Stimulated activated CD8-positive, alpha-beta memory T cell treated with anti-CD3 and anti-CD28 coated beads, Interleukin-15, amount 100 ng/mL, for 24 hours (primary cell): ENCODE measurements around the gene TAL1.

Experiments used
- DNase-seq: peaks from one replicate; pipeline ENCODE4 v3.0.0-alpha.2; 2020; ENCODE audit warnings: low read depth

The TAL1 gene

DNA sequence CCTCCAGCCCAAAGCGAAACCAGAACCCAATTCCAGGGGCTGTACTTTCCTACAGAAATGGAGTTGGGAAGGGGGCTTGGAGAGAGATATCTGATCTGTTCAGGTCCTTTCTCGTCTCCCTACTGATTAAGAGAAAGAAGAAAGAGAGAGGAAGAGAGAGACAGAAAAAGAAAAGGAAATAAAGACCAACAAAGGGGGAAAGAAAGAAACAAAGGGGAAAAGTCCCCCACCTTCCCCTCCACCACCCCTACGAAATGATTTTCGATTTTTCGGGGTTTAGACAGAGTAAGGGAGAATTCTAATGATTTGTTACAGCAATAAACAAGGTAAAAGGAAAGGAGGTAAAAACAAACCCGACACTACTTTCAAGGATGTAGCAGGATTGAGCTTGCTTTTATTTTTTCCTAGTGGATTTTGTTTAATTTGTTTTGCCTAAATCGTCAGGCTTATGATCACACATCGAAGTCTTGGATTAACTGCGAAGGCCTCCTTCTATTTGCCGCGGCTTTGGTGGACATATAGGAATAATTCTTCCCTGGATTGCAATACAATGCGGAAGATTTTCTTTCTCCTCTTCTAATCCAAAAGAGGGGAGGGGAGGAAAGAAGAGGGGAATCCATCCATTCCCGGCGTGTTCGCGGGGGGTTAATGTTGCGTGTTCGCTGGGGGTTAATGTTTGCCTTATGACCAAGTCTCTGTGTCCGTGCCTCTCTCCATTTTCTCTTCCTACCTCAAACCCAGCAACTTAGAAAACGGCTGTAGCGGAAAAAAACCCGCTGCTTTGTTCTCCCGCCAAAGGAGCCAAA, 1.9 kb downstream of the TAL1 start:
- no peak for DNase-seq

DNA sequence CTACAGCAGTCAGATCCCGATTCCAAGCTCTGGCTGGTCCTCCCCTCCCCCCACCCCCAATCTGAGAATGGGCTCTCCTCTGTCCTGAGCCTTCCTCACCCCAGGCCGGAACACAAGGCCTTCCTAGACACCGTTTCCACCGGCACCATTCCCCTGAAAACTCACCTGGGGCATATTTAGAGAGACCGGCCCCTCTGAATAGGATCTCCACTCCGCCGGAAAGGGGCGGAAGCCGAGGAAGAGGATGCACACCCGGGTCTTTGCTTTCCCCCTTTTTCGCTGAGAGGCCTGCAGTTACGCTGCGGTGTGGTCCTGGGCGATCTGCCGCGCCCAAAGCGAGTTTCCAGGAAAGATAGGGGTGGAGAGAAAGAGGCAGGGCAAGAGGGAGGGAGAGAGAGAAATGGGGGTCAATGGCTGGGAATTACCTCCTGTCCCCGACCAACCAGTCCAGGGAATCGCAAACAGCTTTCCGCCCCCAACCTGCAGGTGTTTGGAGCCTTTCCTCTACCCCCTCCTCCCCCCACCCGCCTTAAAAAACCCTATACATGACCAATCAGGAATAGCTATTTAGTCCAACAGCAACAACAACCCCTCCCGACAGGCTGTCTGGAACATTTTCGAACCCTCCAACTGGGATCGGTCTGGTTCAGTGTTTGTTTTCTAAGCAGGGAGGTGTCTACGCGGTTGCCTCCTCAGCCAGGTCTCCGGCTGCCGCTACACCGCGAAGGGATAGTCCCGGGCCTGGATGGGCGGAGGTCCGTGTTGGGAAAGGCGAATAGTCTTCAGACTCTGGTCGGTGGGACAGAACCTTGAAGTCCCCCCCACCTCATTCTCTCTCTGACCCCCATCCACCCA, 2.8 kb downstream of the TAL1 start:
- no peak for DNase-seq

DNA sequence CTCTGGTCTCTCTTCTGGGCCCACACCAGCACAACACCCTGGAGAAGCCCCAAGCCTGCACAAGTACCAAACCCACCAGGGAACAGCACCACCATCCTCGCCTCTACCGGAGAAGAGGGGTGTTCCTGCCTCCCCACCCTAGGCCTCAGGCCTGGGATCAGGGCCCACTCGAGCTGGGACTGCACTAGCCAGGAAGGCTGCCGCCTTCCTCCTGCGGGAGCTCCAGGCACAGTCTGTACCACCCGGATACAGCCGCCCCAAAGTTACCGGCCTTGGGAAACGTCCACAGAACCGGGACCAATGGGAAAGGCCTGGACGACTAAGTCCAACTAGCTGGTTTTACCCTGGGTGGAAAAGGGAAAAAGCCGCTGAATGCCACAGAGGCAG, 3.4 kb downstream of the TAL1 start:
- DNase-seq = no peak

DNA sequence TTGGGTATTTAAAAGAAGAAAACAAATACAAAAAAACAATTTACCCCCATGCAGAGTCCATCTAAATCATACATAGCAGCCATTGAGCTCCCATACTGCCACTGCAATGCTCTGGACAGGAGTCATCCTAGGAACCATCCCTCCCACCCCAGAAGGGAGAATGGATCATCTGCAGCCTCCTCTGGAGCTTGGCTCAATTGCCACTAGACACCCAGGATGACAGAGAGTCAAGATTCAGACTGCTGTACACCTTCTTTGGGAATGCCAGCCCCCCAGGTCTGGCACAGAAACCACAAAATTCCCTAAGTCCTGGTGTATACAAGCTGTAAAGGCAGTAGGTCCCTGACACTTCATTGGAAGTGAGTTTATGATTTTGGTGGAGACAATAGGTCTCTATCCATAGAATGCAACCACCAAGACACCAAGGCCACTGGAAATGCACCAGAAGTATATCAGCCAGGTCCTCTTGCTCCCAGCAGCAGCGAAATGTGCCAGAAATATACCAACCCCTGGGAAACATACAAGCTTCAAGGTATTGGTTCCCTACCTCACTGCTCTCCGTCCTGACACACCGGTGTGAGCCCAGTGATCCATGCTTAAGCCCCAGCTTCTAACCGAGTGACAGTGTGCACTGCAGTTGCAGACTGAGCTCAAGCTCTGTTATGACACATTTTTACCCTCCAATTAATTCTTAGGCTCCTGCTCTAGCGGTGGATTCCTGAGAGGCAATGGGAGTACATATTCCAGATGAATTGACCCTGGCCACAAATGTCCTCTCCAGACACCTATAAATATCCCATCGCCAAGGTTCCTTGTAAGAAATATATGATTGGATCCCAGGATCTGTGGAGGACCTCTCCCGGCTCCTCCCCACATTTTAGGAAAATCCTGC, 4.4 kb downstream of the TAL1 start:
- no peak for DNase-seq

DNA sequence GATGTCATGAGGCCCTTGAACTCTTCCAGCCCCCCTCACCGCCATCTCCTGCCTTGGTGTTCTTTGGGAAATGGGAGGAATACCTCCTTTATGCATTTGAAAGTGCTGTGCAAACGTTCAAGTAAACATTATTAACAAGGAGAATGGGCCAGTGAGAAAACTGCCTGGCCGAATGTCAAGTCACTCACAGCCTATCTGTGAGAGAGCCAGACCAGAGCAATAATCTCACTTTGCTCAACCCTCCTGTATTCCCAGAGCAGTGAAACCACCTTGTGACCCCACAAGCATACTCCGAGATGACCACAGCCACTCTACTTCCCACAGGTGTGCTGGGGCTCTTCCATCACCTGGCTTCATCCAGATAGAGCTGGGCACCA, 5.2 kb downstream of the TAL1 start:
- no peak for DNase-seq

DNA sequence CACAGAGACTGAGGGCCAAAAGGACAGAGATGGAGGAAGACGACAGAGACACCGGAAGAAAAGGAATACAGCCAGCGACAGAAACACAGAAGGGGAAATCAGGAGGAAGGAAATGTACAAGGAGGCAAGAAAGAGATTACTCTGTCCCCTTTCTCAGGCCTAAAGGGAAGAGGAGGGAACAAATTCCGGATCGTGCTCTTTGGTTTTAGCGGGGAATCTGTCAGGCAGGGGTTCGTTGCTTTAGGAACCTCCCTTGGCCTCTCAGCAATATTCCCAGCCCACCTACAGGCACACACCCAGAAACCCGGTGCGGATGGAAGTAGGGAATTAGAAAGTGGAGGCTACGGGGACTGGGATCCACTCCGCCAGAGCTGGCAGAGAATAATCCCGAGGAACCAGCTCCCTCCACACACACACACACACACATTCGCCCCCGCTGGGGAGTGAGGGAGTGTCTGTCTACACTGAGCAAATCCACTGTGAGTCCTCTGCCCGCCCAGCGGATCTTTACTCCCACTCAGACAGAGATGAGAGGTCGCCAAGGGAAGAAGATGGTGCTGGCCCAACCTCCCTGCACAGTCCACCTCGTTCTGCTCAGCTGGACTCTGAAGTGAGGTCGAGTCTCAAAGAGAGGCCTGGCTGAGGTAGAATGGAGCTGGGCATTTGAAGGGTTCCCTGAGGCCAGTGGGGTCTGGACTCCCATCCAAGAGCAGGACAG, 5.7 kb downstream of the TAL1 start:
- DNase-seq = no peak

DNA sequence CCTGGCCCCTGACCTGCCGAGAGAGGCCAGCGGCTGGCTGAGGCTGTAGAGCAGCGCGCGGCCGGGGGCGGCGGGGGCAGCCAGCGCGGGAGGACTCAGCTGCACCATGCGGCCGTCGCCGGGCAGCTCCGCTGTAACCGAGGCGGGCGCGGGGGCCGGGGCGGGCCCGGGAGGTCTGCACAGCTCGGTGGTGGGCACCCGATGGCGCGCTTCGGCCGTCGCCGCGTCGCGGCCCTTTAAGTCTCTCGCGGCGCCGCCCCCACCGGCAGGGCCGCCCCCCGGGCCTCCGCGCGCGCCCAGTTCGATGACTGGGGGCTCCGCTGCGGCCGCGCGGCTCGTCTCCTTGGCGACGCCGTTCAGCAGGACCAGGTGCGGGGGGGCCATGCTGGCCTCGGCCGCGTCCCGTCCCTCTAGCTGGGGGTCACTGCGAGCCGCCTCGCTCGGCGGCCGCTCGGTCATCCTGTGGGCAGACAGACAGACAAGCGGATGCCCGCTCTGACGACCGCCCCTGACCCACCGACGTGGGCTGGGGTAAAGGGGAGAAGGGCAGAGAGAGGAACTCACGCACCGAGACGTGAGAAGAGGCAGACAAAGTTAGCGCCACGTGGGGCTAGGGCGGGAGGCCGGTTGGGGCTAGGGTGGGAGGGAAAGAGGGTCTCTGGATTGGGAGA, 6.5 kb downstream of the TAL1 start:
- no peak for DNase-seq

DNA sequence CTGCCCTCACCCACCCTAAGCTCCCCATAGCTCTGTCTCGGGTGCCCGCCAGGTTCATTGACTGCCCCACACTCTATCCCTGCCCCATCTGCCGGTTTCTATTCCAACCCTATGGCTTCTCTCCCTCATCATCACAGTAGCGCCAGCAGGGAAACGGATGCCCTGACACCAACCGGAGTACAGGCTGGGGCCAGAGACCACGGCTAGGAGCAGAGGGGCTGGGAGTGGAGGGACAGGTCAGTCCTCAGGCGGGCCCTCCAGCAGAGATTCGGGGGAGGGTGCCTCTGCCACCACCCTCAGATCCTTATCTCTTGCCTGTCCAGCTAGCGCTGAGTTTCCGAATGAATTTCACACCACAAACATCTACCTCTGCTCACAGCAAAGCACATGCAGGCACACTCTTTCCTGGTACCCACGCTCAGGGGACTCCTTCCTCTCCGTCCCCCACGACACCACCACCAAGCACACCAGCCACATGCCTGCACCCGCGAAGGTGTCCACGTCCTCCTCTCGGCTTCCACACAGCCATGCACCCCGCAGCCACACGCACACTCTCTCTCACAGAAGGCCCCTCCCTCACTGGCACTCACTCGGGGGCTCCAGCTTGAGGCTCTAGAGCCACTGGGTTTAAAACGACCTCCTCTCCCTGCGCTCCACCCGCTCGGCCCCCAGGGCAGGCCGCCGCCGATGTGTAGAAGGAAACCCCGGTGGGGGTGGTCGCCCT, 7.2 kb downstream of the TAL1 start:
- DNase-seq = no peak

DNA sequence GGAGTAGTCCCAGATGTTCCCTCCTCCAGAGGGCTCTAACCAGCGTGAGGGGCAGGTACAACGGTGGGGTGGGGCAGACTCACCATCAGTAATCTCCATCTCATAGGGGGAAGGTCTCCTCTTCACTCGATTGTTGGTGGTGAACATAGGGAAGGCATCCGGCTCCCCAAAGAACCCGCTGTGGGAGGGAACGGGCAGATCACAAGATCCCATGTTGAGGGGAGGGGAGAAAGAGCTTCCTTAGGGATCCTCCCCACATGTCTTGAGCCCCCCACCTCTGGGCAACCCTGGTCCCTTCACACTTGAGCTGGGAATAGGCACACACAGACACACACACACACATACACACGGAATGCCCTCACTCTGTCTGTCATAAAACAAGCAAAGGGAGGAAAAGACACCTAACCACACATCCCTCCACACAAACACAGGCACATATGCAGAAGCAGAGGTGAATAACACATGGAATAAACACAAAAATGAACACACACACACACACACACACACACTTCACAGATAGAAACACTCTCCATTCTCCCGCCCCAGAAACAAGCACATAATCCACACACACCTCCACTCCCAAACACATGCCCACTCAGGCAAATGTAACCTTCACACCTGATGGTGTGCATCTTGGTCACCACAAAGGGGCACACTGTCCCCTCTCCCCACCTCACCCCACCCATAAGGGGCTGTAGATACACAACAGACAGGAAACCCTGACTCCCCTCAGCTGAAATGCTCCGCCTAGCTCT, 7.9 kb downstream of the TAL1 start:
- no peak for DNase-seq

DNA sequence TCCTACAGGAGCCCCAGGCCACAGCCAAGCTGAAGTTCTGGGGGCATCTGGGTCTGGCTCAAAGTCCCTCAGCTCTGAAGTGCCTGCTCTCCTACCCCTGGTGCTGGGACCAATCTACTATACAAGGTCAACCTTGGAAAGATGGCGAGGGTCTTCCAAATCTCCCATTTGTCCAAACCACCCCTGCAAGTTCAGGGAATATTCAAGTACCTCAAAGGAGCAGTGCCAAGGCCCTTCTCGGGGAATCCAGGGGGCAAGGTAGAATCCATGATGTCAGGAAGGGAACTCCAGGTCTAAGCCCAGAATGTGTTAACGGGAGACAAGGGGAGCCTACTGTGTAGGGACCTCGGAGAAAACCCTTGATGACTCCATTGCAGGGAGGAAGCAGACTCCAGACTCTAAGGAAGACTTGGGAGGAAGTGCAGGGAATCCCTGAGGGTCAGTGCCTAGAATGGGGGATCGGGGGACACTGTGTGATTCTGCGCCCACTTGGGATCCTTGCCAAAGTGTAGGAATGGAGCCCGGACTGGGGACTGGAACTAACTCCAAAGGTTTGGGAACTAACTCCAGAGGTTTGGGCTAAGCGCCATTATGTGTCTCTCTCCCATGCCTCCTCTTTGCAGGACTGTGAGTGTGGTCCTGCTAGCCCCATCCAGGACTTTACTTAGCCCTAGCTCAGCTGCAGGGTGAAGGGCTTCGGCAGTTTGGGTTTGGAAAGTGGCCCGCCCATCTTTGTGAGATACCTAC, 8.7 kb downstream of the TAL1 start:
- DNase-seq = no peak

DNA sequence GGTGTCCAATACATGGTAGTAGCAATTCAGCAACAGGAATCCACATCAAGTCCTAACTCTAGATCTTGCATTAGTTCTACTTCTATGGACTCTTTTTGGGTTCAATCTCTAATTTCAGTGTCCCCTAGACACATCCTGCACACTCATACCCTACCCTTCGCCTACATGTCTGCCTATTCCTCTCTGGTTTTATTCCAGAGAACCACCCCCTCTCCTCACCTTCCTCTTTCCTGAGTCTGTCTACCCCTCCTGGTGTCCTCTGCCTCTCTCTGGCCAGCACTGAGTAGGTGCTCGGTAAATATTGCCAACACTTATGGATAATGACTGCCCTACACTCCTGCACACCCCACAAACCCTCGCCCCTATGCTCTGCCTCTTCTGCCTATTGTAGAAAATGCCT, 9.5 kb downstream of the TAL1 start:
- DNase-seq = no peak

DNA sequence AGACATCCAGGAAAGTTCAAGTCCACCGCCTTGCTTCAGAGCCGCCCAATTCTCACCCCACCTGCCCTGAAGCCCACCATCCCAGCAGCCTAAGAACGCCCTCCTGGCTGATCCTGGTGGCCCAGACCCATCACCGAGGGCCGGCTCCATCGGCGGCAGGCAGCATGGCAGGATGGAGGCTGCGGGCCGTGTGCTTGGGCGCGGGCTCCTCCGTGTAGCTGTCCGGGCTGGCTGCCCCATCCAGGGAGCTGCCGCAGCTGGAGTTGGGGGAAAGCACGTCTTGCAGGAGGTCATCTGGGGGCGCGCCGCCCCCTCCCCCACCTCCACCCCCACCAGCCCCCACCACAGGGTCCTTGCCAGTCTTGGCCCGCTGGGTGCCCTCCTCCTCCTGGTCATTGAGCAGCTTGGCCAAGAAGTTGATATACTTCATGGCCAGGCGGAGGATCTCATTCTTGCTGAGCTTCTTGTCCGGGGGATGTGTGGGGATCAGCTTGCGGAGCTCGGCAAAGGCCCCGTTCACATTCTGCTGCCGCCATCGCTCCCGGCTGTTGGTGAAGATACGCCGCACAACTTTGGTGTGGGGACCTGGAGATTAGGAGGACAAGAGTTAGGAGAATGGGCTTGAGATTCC, 12.3 kb downstream of the TAL1 start:
- DNase-seq = no peak

DNA sequence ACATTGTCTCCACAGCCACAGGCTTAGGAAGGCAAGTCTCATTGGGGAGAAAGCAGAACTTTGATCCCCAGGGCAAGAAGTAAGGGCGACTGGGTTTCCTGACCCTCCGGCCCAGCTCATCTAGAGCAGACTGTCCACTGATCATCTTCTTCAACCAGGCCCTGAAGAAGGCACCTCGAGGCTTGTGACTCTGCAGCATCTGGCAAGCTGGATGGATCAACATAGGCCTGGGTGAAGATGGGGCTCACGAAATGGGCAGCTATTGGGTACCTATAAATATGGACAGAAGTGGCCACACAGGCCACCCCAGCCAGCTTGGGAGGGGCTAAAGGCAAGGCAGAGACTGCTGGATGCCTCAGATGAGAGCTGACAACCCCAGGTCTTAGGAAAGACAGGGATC, 13.0 kb downstream of the TAL1 start:
- no peak for DNase-seq

DNA sequence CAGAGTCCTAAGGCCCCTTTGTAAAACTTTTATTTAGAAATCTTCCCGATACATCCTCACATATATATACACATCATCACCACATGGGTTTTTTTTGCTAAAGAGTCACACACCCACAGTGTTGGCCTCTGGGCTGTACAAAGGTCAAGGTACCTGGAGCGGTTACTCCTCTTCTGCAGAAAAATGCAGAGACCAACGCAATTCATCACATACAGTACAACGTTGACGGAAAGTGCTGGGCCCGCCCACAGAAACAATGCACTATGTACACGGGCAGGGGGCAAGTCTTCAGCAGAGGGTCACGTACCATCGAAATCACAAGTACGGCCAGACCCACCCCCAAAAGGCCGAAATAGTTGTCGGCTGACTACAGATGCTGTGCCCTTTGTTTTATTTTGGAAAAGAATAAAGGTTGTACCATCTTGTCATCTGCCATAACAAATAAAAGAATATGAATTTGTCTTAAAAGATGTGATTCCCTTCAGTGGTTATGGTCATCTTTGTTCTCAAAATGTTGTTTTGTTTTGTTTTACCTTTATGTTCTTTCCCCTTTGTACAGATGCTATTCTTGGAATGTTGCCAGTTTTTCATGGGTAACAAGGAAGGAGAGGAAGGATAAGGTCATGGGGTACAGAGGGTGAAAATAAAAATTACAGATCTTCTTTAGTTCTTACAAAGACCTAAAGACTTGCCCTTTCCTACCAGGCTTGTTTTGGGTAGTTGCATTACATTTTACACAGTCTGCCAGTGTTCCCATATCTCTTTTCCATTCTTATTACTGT, 15.6 kb downstream of the TAL1 start:
- DNase-seq = no peak

DNA sequence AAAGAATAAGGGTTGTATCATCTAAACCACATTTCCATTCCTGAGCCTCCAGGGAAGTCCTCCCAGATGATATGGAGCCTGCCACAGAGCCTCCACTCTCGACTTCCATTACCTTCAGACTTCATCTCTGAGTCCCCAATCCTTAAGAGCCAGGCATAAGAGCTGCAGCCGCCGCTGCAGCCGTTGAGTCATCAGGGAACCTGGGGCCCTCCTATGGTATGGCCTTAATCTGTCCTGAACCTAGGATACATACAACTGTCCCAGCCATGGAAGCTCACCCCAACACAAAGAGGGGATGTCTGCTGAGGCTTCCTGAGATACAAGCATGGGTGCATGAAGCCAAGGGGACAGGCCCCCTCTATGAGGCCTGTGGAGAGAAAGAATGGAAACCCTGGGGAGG, 16.3 kb downstream of the TAL1 start:
- DNase-seq = no peak

DNA sequence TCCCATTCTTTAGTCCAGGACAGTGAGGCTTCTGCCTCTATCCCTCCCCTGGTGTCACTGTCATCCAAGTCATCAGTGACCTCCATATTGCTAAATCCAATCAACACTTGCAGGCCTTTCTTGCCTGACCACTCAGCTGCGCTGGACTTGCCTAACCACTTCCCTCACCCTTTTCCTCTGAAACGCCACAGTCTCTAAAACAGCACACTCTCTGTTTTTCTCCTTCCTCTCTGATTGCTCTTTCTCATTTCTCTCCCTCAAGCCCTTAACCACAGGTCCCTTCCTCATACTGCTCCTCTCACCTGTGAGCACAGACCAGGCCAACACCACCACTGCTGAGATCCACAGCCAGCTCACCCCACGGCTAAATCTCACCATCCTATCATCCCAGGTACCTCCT, 17.5 kb downstream of the TAL1 start:
- DNase-seq = no peak

DNA sequence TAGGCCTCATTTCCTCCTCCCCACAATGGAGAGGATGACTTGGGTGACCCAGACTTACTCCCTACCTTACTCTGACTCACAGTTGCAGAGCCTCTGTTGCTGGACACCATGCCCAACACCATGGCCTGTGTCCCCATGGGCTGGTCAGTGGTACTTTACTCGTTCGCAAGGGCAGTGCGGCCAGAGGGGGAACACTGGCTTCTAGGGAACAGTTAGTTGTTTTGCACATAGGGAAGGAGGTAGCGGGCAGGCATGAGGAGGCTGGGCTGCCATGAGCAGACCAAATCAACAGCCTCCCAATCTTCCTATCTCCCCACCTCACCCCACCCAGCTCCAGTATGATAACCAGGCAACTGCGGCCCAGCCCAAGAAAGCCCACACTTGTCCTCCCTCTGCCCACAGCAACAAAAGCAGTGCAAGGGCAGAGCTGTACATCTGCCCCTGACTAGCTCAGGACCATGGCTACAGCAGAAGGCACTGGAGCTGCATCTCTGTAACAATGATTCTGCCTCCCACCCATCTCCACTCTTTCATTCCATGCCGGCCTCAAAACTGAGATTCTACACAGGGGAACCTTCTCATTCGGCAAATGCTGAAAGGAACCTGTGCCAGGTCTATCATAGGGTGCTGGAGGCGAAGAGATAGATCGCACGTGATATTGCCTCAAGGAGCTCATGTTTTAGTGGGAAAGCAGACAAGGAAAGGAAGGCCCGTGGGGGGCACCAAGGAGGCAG, 18.6 kb downstream of the TAL1 start:
- no peak for DNase-seq
